ENCODE measurements around the gene CC2D1B.
"Not testable (repeated sequence)": the region's sequence is repeated elsewhere in the genome, so short reads cannot be mapped to it uniquely, and the experiment has no call there.

The CC2D1B gene

GRCh38 chr1:52399629-52400028 is 33.6 kb upstream of the CC2D1B start:
- ATAC-seq (ENCODE audit: low read depth), result no peak
- H3K27me3 ChIP-seq (ENCODE audit: insufficient read depth, poor library complexity, severe bottlenecking), result no peaks in the 10 kb centered on the region
- no peak for TF ChIP-seq CTCF (IDR thresholded peaks at IDR 0.05; ENCODE audit: poor library complexity, severe bottlenecking)

GRCh38 chr1:52393174-52393573 is 27.2 kb upstream of the CC2D1B start:
- Histone ChIP-seq H3K9me3 (ENCODE audit: severe bottlenecking) (no peaks in the 10 kb centered on the region), H3K4me1 (ENCODE audit: insufficient read depth, poor library complexity, severe bottlenecking) (no peaks in the 10 kb centered on the region), H3K27me3 (ENCODE audit: insufficient read depth, poor library complexity, severe bottlenecking) (no peaks in the 10 kb centered on the region), H3K36me3 (ENCODE audit: low read depth) (peaks cover 88% of the 10 kb centered on the region), H3K27ac (ENCODE audit: poor library complexity, severe bottlenecking) (no peak overlapping the region), H3K4me3 (ENCODE audit: severe bottlenecking) (no peak overlapping the region)
- no peak for ATAC-seq (ENCODE audit: low read depth)
- TF ChIP-seq CTCF (IDR thresholded peaks at IDR 0.05; ENCODE audit: poor library complexity, severe bottlenecking), result no peak
- no peak for DNase-seq (ENCODE audit: low spot score)

More at GRCh38 chr1:52399629-52400028, 33.6 kb upstream of the CC2D1B start:
- peaks cover 6% of the 10 kb centered on the region for H3K4me1 ChIP-seq (ENCODE audit: insufficient read depth, poor library complexity, severe bottlenecking)
- no peaks in the 10 kb centered on the region for H3K9me3 ChIP-seq (ENCODE audit: severe bottlenecking)
- H3K4me3 ChIP-seq (ENCODE audit: severe bottlenecking), result no peak overlapping the region
- peaks cover 70% of the 10 kb centered on the region for H3K36me3 ChIP-seq (ENCODE audit: low read depth)
- no peak for DNase-seq (ENCODE audit: low spot score)
- H3K27ac ChIP-seq (ENCODE audit: poor library complexity, severe bottlenecking), result no peak overlapping the region

- ATAC-seq (ENCODE audit: low read depth) (no peak), DNase-seq (ENCODE audit: low spot score) (no peak)
- Histone ChIP-seq H3K9me3 (ENCODE audit: severe bottlenecking) (no peaks in the 10 kb centered on the region), H3K36me3 (ENCODE audit: low read depth) (peaks cover 92% of the 10 kb centered on the region), H3K4me3 (ENCODE audit: severe bottlenecking) (no peak overlapping the region), H3K27me3 (ENCODE audit: insufficient read depth, poor library complexity, severe bottlenecking) (no peaks in the 10 kb centered on the region), H3K4me1 (ENCODE audit: insufficient read depth, poor library complexity, severe bottlenecking) (no peaks in the 10 kb centered on the region), H3K27ac (ENCODE audit: poor library complexity, severe bottlenecking) (no peak overlapping the region)
- no peak for TF ChIP-seq CTCF (IDR thresholded peaks at IDR 0.05; ENCODE audit: poor library complexity, severe bottlenecking)
These were observed 20.5 kb upstream of the CC2D1B start for GRCh38 chr1:52386458-52386857.

GRCh38 chr1:52385376-52385775 is 19.4 kb upstream of the CC2D1B start:
- TF ChIP-seq CTCF (IDR thresholded peaks at IDR 0.05; ENCODE audit: poor library complexity, severe bottlenecking), result no peak
- no peaks in the 10 kb centered on the region for H3K4me1 ChIP-seq (ENCODE audit: insufficient read depth, poor library complexity, severe bottlenecking)
- no peak overlapping the region for H3K27ac ChIP-seq (ENCODE audit: poor library complexity, severe bottlenecking)
- DNase-seq (ENCODE audit: low spot score) (no peak), ATAC-seq (ENCODE audit: low read depth) (no peak)
- H3K27me3 ChIP-seq (ENCODE audit: insufficient read depth, poor library complexity, severe bottlenecking), result no peaks in the 10 kb centered on the region
- H3K9me3 ChIP-seq (ENCODE audit: severe bottlenecking), result no peaks in the 10 kb centered on the region
- H3K4me3 ChIP-seq (ENCODE audit: severe bottlenecking), result no peak overlapping the region
- peaks cover 97% of the 10 kb centered on the region for H3K36me3 ChIP-seq (ENCODE audit: low read depth)

- H3K4me3 ChIP-seq (ENCODE audit: severe bottlenecking); H3K27ac ChIP-seq (ENCODE audit: poor library complexity, severe bottlenecking); H3K27me3 ChIP-seq (ENCODE audit: insufficient read depth, poor library complexity, severe bottlenecking); ATAC-seq (ENCODE audit: low read depth); H3K9me3 ChIP-seq (ENCODE audit: severe bottlenecking); DNase-seq (ENCODE audit: low spot score); H3K4me1 ChIP-seq (ENCODE audit: insufficient read depth, poor library complexity, severe bottlenecking): not testable (repeated sequence)
- H3K36me3 ChIP-seq (ENCODE audit: low read depth), result peaks cover 31% of the 10 kb centered on the region
These were observed 3.8 kb upstream of the CC2D1B start for GRCh38 chr1:52369851-52370250.

Data from RWPE2 (cell line).